WTC11 (cell line): ENCODE results near the gene DDO. TPM values are rescaled to one million over a fixed set of nuclear protein-coding genes. Genes with fewer than 3 reads are reported as not detected.

Source experiments
- ATAC-seq: fragments of 200-7000 bp; cut with Tn5 transposase; 2 replicates; pipeline ENCODE4 v1.10.0; 2021; ENCODE audit warnings: mild to moderate bottlenecking, moderate library complexity
- CTCF ChIA-PET: fragments of 300-600 bp; sonication (Branson Sonifier 250); formaldehyde crosslinking; loops from one replicate; lab custom pipeline; 2021; ENCODE audit warnings: antibody characterized with exemption; lab: Charles Lee
- POLR2A ChIA-PET: fragments of 350-600 bp; sonication (Branson Sonifier 250); formaldehyde crosslinking; loops from one replicate; lab custom pipeline; 2021; ENCODE audit warnings: antibody characterized with exemption; lab: Charles Lee
- DNase-seq: peaks from one replicate; pipeline ENCODE4 v3.0.0; 2021; ENCODE audit warnings: low spot score
- H3K27ac Mint-ChIP-seq: 2 replicates; pipeline ENCODE4 v1.8.0; 2021; ENCODE audit warnings: mixed read lengths
- H3K27me3 Mint-ChIP-seq: 2 replicates; pipeline ENCODE4 v1.8.0; 2021; ENCODE audit warnings: low read depth, mild to moderate bottlenecking, moderate library complexity, mixed read lengths
- H3K36me3 Mint-ChIP-seq: 2 replicates; pipeline ENCODE4 v1.8.0; 2021; ENCODE audit warnings: mixed read lengths
- H3K4me1 Mint-ChIP-seq: 2 replicates; pipeline ENCODE4 v1.8.0; 2022; ENCODE audit warnings: mixed read lengths
- H3K4me3 Mint-ChIP-seq: 2 replicates; pipeline ENCODE4 v1.8.0; 2021; ENCODE audit warnings: mild to moderate bottlenecking, moderate library complexity, mixed read lengths
- H3K9me3 Mint-ChIP-seq: 2 replicates; pipeline ENCODE4 v1.8.0; 2021; ENCODE audit warnings: mixed read lengths
- AR ChIP-seq: fragments of 250-450 bp; sonication (Bioruptor Pico); IDR thresholded peaks from 2 replicates; pipeline ENCODE4 v1.9.0; 2021; ENCODE audit warnings: mild to moderate bottlenecking
- ATF6 ChIP-seq: sonication (generic); formaldehyde crosslinking; IDR thresholded peaks from 2 replicates; pipeline ENCODE4 v1.8.1; 2023; ENCODE audit warnings: mild to moderate bottlenecking, missing genetic modification reagents
- CBFB ChIP-seq: sonication (generic); formaldehyde crosslinking; IDR thresholded peaks from 2 replicates; pipeline ENCODE4 v1.8.1; 2022; ENCODE audit warnings: mild to moderate bottlenecking, low read depth, missing genetic modification reagents
- CDX4 ChIP-seq: fragments of 250-450 bp; sonication (Bioruptor Pico); IDR thresholded peaks from 2 replicates; pipeline ENCODE4 v1.9.0; 2021; ENCODE audit warnings: moderate library complexity, mild to moderate bottlenecking, inconsistent platforms, borderline replicate concordance
- ETV6 ChIP-seq: sonication (generic); formaldehyde crosslinking; IDR thresholded peaks from 2 replicates; pipeline ENCODE4 v1.8.1; 2022; ENCODE audit warnings: mild to moderate bottlenecking, missing genetic modification reagents
- FOXP4 ChIP-seq: sonication (generic); formaldehyde crosslinking; IDR thresholded peaks from 2 replicates; pipeline ENCODE4 v1.8.0; 2022; ENCODE audit warnings: mild to moderate bottlenecking, missing genetic modification reagents
- OVOL2 ChIP-seq: fragments of 250-450 bp; sonication (Bioruptor Pico); IDR thresholded peaks from 2 replicates; pipeline ENCODE4 v1.9.0; 2021; ENCODE audit warnings: mild to moderate bottlenecking, borderline replicate concordance
- TCF7 ChIP-seq: sonication (generic); formaldehyde crosslinking; IDR thresholded peaks from 2 replicates; pipeline ENCODE4 v1.8.0; 2022; ENCODE audit warnings: mild to moderate bottlenecking, low read depth, missing genetic modification reagents, moderate library complexity
- TEAD4 ChIP-seq: sonication (generic); formaldehyde crosslinking; IDR thresholded peaks from 2 replicates; pipeline ENCODE4 v1.8.0; 2022; ENCODE audit warnings: mild to moderate bottlenecking, missing genetic modification reagents
- ZNF512 ChIP-seq: sonication (generic); formaldehyde crosslinking; IDR thresholded peaks from 2 replicates; pipeline ENCODE4 v1.8.1; 2022; ENCODE audit warnings: missing genetic modification reagents, borderline replicate concordance
- ZNF532 ChIP-seq: fragments of 250-450 bp; sonication (Bioruptor Pico); IDR thresholded peaks from 2 replicates; pipeline ENCODE4 v1.9.0; 2021; ENCODE audit warnings: mild to moderate bottlenecking, borderline replicate concordance
- ZSCAN18 ChIP-seq: fragments of 250-450 bp; sonication (Bioruptor Pico); IDR thresholded peaks from 2 replicates; pipeline ENCODE4 v2.1.2; 2022; ENCODE audit warnings: mild to moderate bottlenecking, moderate library complexity
- total RNA-seq: library from RNA; stranded (reverse); gene quantifications from 3 replicates; pipeline ENCODE4 v1.2.3, GENCODE V29; 2021

DDO gene
- total RNA-seq, 1 experiment from 2014 or later, result not detected

- CTCF ChIA-PET, result interaction anchor here (0.8 to 1.7 kb wide), 2 partner anchors 17 to 28 kb away, joined by 3 to 5 read pairs; no protein-coding TSS in a partner anchor
- no peaks in the 10 kb centered on the region for H3K27me3 Mint-ChIP-seq
- POLR2A ChIA-PET, result no interaction called here
These were observed 43.1 kb upstream of the DDO start for GRCh38 chr6:110458476-110458875.

More at GRCh38 chr6:110458476-110458875, 43.1 kb upstream of the DDO start:
- Mint-ChIP-seq H3K27ac (no peak overlapping the region), H3K4me1 (0 out of 2 replicates have a peak, but pooled peaks cover 4% of the 10 kb centered on the region), H3K36me3 (peaks cover 19% of the 10 kb centered on the region), H3K9me3 (peaks cover 49% of the 10 kb centered on the region), H3K4me3 (no peak overlapping the region)
- DNase-seq, result no peak
- ATAC-seq, result no peak
- TF ChIP-seq OVOL2, result no peak
- TF ChIP-seq ZNF512 (CRISPR knock-in tag), result no peak
- TF ChIP-seq TEAD4 (CRISPR knock-in tag), result no peak
- no peak for TF ChIP-seq ZSCAN18 (CRISPR knock-in tag)
- no peak for TF ChIP-seq CDX4 (CRISPR knock-in tag)
- TF ChIP-seq ATF6, result no peak
- no peak for TF ChIP-seq ZNF532
- TF ChIP-seq ETV6 (CRISPR knock-in tag), result no peak
- no peak for TF ChIP-seq TCF7
- TF ChIP-seq AR, result no peak
- TF ChIP-seq FOXP4 (CRISPR knock-in tag), result no peak
- no peak for TF ChIP-seq CBFB (CRISPR knock-in tag)
